Tibial artery (tissue), 4 donors: ENCODE data around the gene SLC26A8.

Experiments used
- DNase-seq, 2 donors: peaks; one replicate each; pipeline ENCODE4 v3.0.0-alpha.2; 2019
- H3K27ac ChIP-seq, 2 donors: fragments of 200-600 bp; sonication (generic) in 1 of 2; 1 replicate in 1 of 2; 2 replicates in 1 of 2; pipeline ENCODE4 v1.5.1; 2018 to 2019; ENCODE audit warnings: mild to moderate bottlenecking in 1 of 2
- H3K27me3 ChIP-seq, 2 donors: fragments of 200-600 bp; sonication (generic) in 1 of 2; one replicate each; pipeline versions ENCODE4 v1.5.1 to v1.6.0; 2016 to 2019
- H3K36me3 ChIP-seq, 3 donors: fragments of 200-600 bp; sonication (generic) in 2 of 3; one replicate each; pipeline ENCODE4 v1.5.1; 2016 to 2019; ENCODE audit warnings: mild to moderate bottlenecking in 2 of 3
- H3K4me1 ChIP-seq, 4 donors: fragments of 200-600 bp; sonication (generic) in 2 of 4; 1 replicate in 3 of 4; 2 replicates in 1 of 4; pipeline ENCODE4 v1.5.1; 2016 to 2019
- H3K4me3 ChIP-seq, 2 donors: fragments of 200-600 bp; sonication (generic) in 1 of 2; 1 replicate in 1 of 2; 2 replicates in 1 of 2; pipeline ENCODE4 v1.5.1; 2018 to 2019; ENCODE audit warnings: mild to moderate bottlenecking in 2 of 2
- H3K9me3 ChIP-seq, 3 donors: fragments of 200-600 bp; sonication (generic) in 1 of 3; one replicate each; pipeline ENCODE4 v1.5.1; 2016 to 2019
- CTCF ChIP-seq, 2 experiments: fragments of 200-600 bp in 1 of 2; fragments of 450-650 bp in 1 of 2; IDR thresholded peaks; one replicate each; pipeline ENCODE4 v1.5.1; 2017 to 2019; ENCODE audit warnings: antibody characterized with exemption in 2 of 2, mild to moderate bottlenecking in 1 of 2, moderate library complexity in 1 of 2
- intact Hi-C: fragments of 100-400 bp; cut with DNase I; formaldehyde crosslinking; loops from one replicate; pipeline ENCODE4 v1.15.0; 2023; ENCODE audit warnings: low total_unique reads

The SLC26A8 gene

GRCh38 chr6:36032261-36032660, 7.8 kb upstream of the SLC26A8 start:
- intact Hi-C loops: no loop called here
- Histone ChIP-seq H3K27ac (no peak overlapping the region), H3K4me1 (peaks cover 0 to 79% (median 32%) of the 10 kb centered on the region in 4 donors), H3K36me3 (no peaks in the 10 kb centered on the region), H3K4me3 (no peak overlapping the region), H3K27me3 (no peaks in the 10 kb centered on the region), H3K9me3 (no peaks in the 10 kb centered on the region)
- DNase-seq: no peak
- TF ChIP-seq CTCF (IDR thresholded peaks at IDR 0.05): no peak

DNA sequence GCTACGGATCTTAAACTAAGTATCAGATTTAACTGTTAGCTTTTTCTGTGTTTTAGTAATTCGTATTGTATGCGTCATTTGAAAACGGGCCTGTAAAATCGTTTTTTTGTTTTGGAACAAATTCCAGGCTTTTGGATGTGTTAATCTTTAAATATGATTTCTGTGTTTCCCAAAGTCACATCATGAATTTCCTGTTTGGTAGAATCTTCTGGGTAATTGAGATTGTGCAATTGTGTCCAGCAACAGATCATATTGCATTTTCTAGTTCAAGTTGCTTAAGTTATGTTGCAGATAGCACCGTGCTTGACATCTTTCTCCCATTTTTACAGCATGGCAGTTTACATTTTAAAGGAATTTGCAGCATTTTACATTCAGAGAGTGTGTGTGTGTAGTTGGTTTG, 5.0 kb upstream of the SLC26A8 start:
- no peak for DNase-seq

DNA sequence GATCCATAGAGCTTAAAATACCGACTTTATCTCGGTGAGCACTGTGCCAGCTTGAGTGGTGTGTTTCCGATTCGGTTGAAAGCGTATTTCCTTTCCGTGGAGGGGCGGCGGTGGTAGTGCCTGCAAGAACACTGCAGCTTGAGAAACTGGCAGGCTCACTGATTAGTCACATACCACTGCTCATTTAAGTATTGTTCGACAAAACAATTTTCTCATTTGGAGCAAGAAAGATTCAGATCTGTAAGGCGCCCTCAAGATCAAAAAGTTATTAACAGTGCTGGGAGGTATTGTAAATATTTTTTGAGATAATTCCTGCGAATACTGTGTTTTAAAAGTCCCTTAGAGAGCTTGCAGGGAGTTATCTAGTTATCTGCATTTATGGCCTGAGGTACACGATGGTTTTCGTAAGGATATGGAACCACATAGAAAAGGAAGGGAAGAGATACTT, 4.5 kb upstream of the SLC26A8 start:
- no peak for TF ChIP-seq CTCF (IDR thresholded peaks at IDR 0.05)
- H3K27me3 ChIP-seq: peaks cover 0 to 6% of the 10 kb centered on the region in 2 donors
- intact Hi-C loops: loop anchor here (5.0 kb wide), 1 partner anchor 168 kb away; the partner anchor contains the start of gene BRPF3
- no peaks in the 10 kb centered on the region for H3K36me3 ChIP-seq
- peak overlapping the region; percentile 93 to 94 for H3K4me3 ChIP-seq
- DNase-seq: peak; percentile 83 to 85
- H3K9me3 ChIP-seq: no peaks in the 10 kb centered on the region
- peak overlapping the region; percentile 85 to 87 for H3K27ac ChIP-seq
- peaks cover 0 to 62% (median 17%) of the 10 kb centered on the region in 4 donors for H3K4me1 ChIP-seq

More for the DNA sequence above, 5.0 kb upstream of the SLC26A8 start:
- intact Hi-C loops: loop anchor here (5.0 kb wide), 1 partner anchor 168 kb away; the partner anchor contains the start of gene BRPF3
- peak overlapping the region; percentile 93 to 94 for H3K4me3 ChIP-seq
- peaks cover 0 to under 1% of the 10 kb centered on the region in 2 donors for H3K27me3 ChIP-seq
- no peak for TF ChIP-seq CTCF (IDR thresholded peaks at IDR 0.05)
- no peaks in the 10 kb centered on the region for H3K36me3 ChIP-seq
- no peaks in the 10 kb centered on the region for H3K9me3 ChIP-seq
- H3K4me1 ChIP-seq: peaks cover 0 to 65% (median 20%) of the 10 kb centered on the region in 4 donors
- H3K27ac ChIP-seq: peak overlapping the region; percentile 85 to 87

- intact Hi-C loops: loop anchor here (5.0 kb wide), 1 partner anchor 169 kb away; the partner anchor contains the start of gene BRPF3
- peaks cover 0 to 8% of the 10 kb centered on the region in 2 donors for H3K27me3 ChIP-seq
- peak; percentile 30 to 75 for DNase-seq
- H3K36me3 ChIP-seq: no peaks in the 10 kb centered on the region
- H3K4me1 ChIP-seq: peaks cover 0 to 56% (median 14%) of the 10 kb centered on the region in 4 donors
- peak overlapping the region; percentile 85 to 87 for H3K27ac ChIP-seq
- H3K9me3 ChIP-seq: no peaks in the 10 kb centered on the region
- no peak for TF ChIP-seq CTCF (IDR thresholded peaks at IDR 0.05)
- H3K4me3 ChIP-seq: peak overlapping the region; percentile 93 to 94
Measured at GRCh38 chr6:36028088-36028876, 3.8 kb upstream of the SLC26A8 start.

GRCh38 chr6:36027501-36028087, 3.2 kb upstream of the SLC26A8 start, which contains the start of gene MAPK14:
Gene MAPK14, plus strand, starts transcription at chr6:36027808. Its CDS starts 350 bp downstream, at chr6:36028158.
- Histone ChIP-seq H3K4me3 (peak within 1 kb of the TSS; percentile 93 to 94), H3K27ac (peak within 1 kb of the TSS; percentile 85 to 87), H3K27me3 (peaks cover 0 to 10% of the 10 kb centered on the region in 2 donors), H3K9me3 (no peaks in the 10 kb centered on the region), H3K36me3 (no peaks in the 10 kb centered on the region), H3K4me1 (peaks cover 0 to 49% (median 11%) of the 10 kb centered on the region in 4 donors)
- intact Hi-C loops: loop anchor here (1.0 to 5.0 kb wide), 2 partner anchors 68 to 170 kb away; partner anchors contain the start of gene BRPF3
- TF ChIP-seq CTCF (IDR thresholded peaks at IDR 0.05): peak; percentile 90 to 98
- DNase-seq: peak; percentile 100
